ENCODE results near the gene XG.

Gene XG

GRCh38 chrX:2829469-2830246, 77.8 kb downstream of the XG start:
- no peaks in the 10 kb centered on the region for H3K79me2 ChIP-seq (ENCODE audit: insufficient read depth, low read length)
- no peaks in the 10 kb centered on the region for H3K4me1 ChIP-seq (ENCODE audit: insufficient read depth, low read length, severe bottlenecking)
- H3K4me3 ChIP-seq (ENCODE audit: low read depth, low read length, poor library complexity, severe bottlenecking): no peak overlapping the region
- no peaks in the 10 kb centered on the region for H3K9me3 ChIP-seq (ENCODE audit: low read length)
- no peaks in the 10 kb centered on the region for H3F3A ChIP-seq (ENCODE audit: insufficient read depth, low read length)
- no peak overlapping the region for H3K9ac ChIP-seq (ENCODE audit: low read length)
- no peaks in the 10 kb centered on the region for H3K36me3 ChIP-seq (ENCODE audit: insufficient read depth, low read length)
- no peak for TF ChIP-seq EZH2 (IDR thresholded peaks at IDR 0.05; ENCODE audit: borderline replicate concordance, low read length)
- TF ChIP-seq CTCF (IDR thresholded peaks at IDR 0.05; ENCODE audit: low read length): no peak
- no peak overlapping the region for H3K27ac ChIP-seq (ENCODE audit: low read depth, low read length, poor library complexity, severe bottlenecking)
- H3K9me2 ChIP-seq (ENCODE audit: low read depth, low read length): no peaks in the 10 kb centered on the region
- H3K4me2 ChIP-seq (ENCODE audit: low read length): no peak overlapping the region
- H3K27me3 ChIP-seq (ENCODE audit: insufficient read depth, low read length): no peaks in the 10 kb centered on the region
- no peak overlapping the region for H2AFZ ChIP-seq (ENCODE audit: low read length)
- H4K20me1 ChIP-seq (ENCODE audit: insufficient read depth, low read length): no peaks in the 10 kb centered on the region

- TF ChIP-seq EZH2 (IDR thresholded peaks at IDR 0.05; ENCODE audit: borderline replicate concordance, low read length) (no peak), CTCF (IDR thresholded peaks at IDR 0.05; ENCODE audit: low read length) (no peak)
- Histone ChIP-seq H3K27me3 (ENCODE audit: insufficient read depth, low read length) (no peaks in the 10 kb centered on the region), H3K27ac (ENCODE audit: low read depth, low read length, poor library complexity, severe bottlenecking) (no peak overlapping the region), H4K20me1 (ENCODE audit: insufficient read depth, low read length) (no peaks in the 10 kb centered on the region), H3K4me3 (ENCODE audit: low read depth, low read length, poor library complexity, severe bottlenecking) (no peak overlapping the region), H3K9ac (ENCODE audit: low read length) (no peak overlapping the region), H3K36me3 (ENCODE audit: insufficient read depth, low read length) (no peaks in the 10 kb centered on the region), H3K9me2 (ENCODE audit: low read depth, low read length) (no peaks in the 10 kb centered on the region), H3F3A (ENCODE audit: insufficient read depth, low read length) (no peaks in the 10 kb centered on the region), H3K9me3 (ENCODE audit: low read length) (no peaks in the 10 kb centered on the region), H3K79me2 (ENCODE audit: insufficient read depth, low read length) (no peaks in the 10 kb centered on the region), H3K4me1 (ENCODE audit: insufficient read depth, low read length, severe bottlenecking) (no peaks in the 10 kb centered on the region), H3K4me2 (ENCODE audit: low read length) (no peak overlapping the region), H2AFZ (ENCODE audit: low read length) (no peak overlapping the region)
Measured at GRCh38 chrX:2831471-2832228, 79.8 kb downstream of the XG start.

- Histone ChIP-seq H3K36me3 (ENCODE audit: insufficient read depth, low read length) (no peaks in the 10 kb centered on the region), H3K79me2 (ENCODE audit: insufficient read depth, low read length) (no peaks in the 10 kb centered on the region), H4K20me1 (ENCODE audit: insufficient read depth, low read length) (no peaks in the 10 kb centered on the region), H3K9me2 (ENCODE audit: low read depth, low read length) (no peaks in the 10 kb centered on the region), H3F3A (ENCODE audit: insufficient read depth, low read length) (no peaks in the 10 kb centered on the region), H3K4me2 (ENCODE audit: low read length) (no peak overlapping the region), H3K27me3 (ENCODE audit: insufficient read depth, low read length) (no peaks in the 10 kb centered on the region), H3K9ac (ENCODE audit: low read length) (no peak overlapping the region), H3K9me3 (ENCODE audit: low read length) (no peaks in the 10 kb centered on the region), H3K27ac (ENCODE audit: low read depth, low read length, poor library complexity, severe bottlenecking) (no peak overlapping the region), H3K4me1 (ENCODE audit: insufficient read depth, low read length, severe bottlenecking) (no peaks in the 10 kb centered on the region), H3K4me3 (ENCODE audit: low read depth, low read length, poor library complexity, severe bottlenecking) (no peak overlapping the region), H2AFZ (ENCODE audit: low read length) (no peak overlapping the region)
- TF ChIP-seq CTCF (IDR thresholded peaks at IDR 0.05; ENCODE audit: low read length) (no peak), EZH2 (IDR thresholded peaks at IDR 0.05; ENCODE audit: borderline replicate concordance, low read length) (no peak)
Measured at GRCh38 chrX:2837961-2838360, 86.1 kb downstream of the XG start.

All from OCI-LY1 (cell line).